ENCODE data around the gene ADRA2C. TPM values are rescaled to one million over a fixed set of nuclear protein-coding genes. Genes with fewer than 3 reads are reported as not detected.
A peak's percentile ranks its signal among the peaks of the same experiment; 100 is the strongest.

Gene ADRA2C
- total and polyA plus RNA-seq, 2 of the 13 experiments (the other 11 are each of a cell fraction or from before 2014, with no cell fraction given): 15.4 to 69.7 TPM

GRCh38 chr4:3791910-3792542 is 25.8 kb downstream of the ADRA2C start (continued):
- no peak for TF ChIP-seq SPEN (CRISPR knock-in tag; IDR thresholded peaks at IDR 0.05; ENCODE audit: low read depth)
- no peak for TF ChIP-seq TEAD2 (CRISPR knock-in tag; IDR thresholded peaks at IDR 0.05)
- peak; percentile 83 for TF ChIP-seq E2F5 (CRISPR knock-in tag; conservative IDR thresholded peaks at IDR 0.05)
- TF ChIP-seq ZNF260 (CRISPR knock-in tag; IDR thresholded peaks at IDR 0.05; ENCODE audit: borderline replicate concordance, low read depth): no peak
- TF ChIP-seq TCF12 (IDR thresholded peaks at IDR 0.05): no peak
- no peak for TF ChIP-seq TCF12 (CRISPR knock-in tag; IDR thresholded peaks at IDR 0.05)
- TF ChIP-seq CEBPZ (IDR thresholded peaks at IDR 0.05; ENCODE audit: low read length): no peak
- no peak for TF ChIP-seq MAFK (conservative IDR thresholded peaks at IDR 0.05 in 1 of 2, IDR thresholded peaks at IDR 0.05 in 1 of 2; ENCODE audit: low read length in 2 of 2)
- TF ChIP-seq HMGXB4 (CRISPR knock-in tag; IDR thresholded peaks at IDR 0.05; ENCODE audit: borderline replicate concordance in 1 of 2, low read depth in 1 of 2): peak in 1 of 2 experiments; percentile 57; a peak in 1 of 4 replicates
- TF ChIP-seq ZFP36L2 (CRISPR knock-in tag; IDR thresholded peaks at IDR 0.05): peak; percentile 98
- no peak; the same call in 1 of the 2 replicates for TF ChIP-seq ZNF235 (CRISPR knock-in tag; IDR thresholded peaks at IDR 0.05; ENCODE audit: borderline replicate concordance)
- peak; percentile 87 for TF ChIP-seq ZNF281 (CRISPR knock-in tag; IDR thresholded peaks at IDR 0.05; ENCODE audit: borderline replicate concordance)
- no peak for TF ChIP-seq HCFC1 (IDR thresholded peaks at IDR 0.05; ENCODE audit: low read depth, low read length)
- peak; percentile 58; the same call in 1 of the 2 replicates for TF ChIP-seq DRAP1 (CRISPR knock-in tag; IDR thresholded peaks at IDR 0.05)
- TF ChIP-seq ZNF468 (CRISPR knock-in tag; IDR thresholded peaks at IDR 0.05): peak; percentile 88; the same call in 1 of the 2 replicates
- TF ChIP-seq IRX3 (CRISPR knock-in tag; IDR thresholded peaks at IDR 0.05; ENCODE audit: borderline replicate concordance, low read depth): peak; percentile 71; the same call in 1 of the 2 replicates
- TF ChIP-seq HINFP (CRISPR knock-in tag; IDR thresholded peaks at IDR 0.05; ENCODE audit: low read depth): peak; percentile 90; the same call in 1 of the 2 replicates

Data from HepG2 (cell line).